Activated naive CD4-positive, alpha-beta T cell treated with Interleukin-2 at 50 U/mL for 16 hours (primary cell): ENCODE measurements around the gene EGFL6.

Source experiments
- DNase-seq: peaks from one replicate; pipeline ENCODE4 v3.0.0-alpha.2; 2020

EGFL6 gene, protein sequence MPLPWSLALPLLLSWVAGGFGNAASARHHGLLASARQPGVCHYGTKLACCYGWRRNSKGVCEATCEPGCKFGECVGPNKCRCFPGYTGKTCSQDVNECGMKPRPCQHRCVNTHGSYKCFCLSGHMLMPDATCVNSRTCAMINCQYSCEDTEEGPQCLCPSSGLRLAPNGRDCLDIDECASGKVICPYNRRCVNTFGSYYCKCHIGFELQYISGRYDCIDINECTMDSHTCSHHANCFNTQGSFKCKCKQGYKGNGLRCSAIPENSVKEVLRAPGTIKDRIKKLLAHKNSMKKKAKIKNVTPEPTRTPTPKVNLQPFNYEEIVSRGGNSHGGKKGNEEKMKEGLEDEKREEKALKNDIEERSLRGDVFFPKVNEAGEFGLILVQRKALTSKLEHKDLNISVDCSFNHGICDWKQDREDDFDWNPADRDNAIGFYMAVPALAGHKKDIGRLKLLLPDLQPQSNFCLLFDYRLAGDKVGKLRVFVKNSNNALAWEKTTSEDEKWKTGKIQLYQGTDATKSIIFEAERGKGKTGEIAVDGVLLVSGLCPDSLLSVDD

DNA sequence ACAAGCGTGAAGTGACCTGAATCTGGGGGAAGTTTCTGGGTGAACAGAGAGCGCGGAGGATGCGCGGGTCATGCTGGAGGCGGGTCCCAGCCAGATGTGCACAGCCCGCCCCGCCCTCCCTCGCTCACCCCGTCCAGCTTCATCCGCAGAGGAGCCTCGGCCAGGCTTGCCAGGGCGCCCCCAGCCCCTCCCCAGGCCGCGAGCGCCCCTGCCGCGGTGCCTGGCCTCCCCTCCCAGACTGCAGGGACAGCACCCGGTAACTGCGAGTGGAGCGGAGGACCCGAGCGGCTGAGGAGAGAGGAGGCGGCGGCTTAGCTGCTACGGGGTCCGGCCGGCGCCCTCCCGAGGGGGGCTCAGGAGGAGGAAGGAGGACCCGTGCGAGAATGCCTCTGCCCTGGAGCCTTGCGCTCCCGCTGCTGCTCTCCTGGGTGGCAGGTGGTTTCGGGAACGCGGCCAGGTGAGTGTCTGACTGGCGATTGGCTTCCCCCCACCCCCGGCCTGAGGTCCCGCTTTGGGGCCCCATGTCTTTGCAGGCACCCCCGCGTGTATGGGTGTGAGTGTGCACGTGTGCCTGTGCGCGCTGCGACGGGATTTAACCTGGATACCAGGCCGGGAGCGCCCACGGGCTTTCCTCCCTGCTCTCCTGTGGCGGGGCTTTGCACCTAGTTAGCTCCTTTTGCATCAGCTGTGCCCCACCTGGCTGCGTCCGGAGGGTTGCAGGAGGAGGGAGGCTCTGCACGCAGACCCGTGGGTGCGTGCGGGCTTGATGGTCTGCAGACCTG, at the start of gene EGFL6:
TSS of gene EGFL6 (plus strand) at position 123 of the 782 bp plus-strand sequence. CDS start at position 384, 261 bp downstream.
- DNase-seq = no peak

DNA sequence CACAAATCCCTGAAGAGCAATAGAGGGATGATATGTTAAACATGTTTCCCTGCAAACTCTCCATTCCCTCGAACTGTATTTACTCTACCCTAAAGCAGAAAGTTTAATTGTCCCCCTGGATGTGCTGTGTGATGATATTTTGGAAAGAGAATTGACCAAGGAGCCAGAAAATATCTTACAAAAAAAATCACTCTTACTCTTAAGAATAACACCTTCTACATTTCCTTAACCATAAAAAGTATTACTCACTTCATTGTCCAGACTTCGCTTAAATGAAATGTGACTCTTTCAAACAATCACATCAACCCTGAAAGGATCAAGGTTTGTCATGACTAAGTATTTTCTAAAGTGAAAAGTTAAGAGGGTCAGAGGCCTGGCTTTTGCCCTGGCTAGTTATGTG, 49.0 kb upstream of the EGFL6 start:
- DNase-seq = no peak

DNA sequence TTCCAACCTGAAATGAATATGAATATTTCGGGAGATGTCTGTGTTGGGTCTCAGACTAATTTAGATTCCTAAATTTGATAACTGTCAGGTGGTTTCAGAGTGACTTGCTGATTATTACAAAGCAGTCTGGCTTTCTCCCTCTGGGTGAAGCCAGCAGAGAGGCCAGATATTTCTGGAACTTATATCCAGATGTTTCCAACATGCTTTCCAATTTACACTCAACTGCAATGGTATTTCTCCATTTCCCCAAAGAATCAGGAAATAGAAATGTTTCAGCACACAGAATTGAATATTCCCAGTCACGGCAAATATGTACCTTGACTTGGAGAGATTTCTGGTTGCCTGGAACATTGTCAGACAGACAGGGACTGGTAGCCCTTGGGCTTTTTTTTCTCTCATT, 48.5 kb upstream of the EGFL6 start:
- no peak for DNase-seq

DNA sequence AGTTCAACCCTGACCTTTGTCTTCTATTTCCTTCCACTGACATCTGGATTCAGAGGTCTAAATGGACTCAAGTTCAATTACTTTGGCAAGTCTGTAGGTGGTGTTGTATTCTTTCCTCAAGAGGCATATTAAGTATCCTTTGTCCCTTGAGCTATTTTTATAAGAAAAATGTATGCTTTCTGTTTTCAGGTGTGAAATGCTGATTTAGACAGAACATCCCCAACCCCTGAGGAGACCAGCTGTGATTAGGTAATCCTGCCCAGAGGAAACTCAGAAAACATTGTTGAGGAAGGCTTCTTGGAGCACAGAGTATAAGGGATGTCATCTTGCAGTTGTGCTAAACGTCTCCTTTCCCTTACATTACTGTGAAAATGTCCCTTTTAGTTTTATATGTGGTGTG, 46.6 kb upstream of the EGFL6 start:
- no peak for DNase-seq

DNA sequence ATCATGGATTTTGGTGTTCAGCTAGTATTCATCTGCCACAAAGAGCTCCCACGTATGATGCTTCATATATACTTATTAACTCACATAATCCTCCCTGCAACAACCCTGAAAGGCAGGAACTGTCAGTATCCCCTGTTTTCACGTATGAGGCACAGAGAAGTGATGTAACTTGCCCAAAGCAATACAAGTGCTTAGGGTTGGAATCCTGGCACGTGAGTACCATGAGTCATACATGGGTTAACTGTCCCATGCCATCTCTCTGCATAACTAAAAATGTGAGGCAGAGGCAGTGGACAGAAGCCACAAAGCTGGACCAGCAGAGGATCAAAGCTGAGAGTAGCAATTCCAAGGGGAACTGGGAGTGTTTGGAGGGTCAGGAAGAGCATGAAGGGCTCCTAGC, 35.7 kb upstream of the EGFL6 start:
- no peak for DNase-seq

DNA sequence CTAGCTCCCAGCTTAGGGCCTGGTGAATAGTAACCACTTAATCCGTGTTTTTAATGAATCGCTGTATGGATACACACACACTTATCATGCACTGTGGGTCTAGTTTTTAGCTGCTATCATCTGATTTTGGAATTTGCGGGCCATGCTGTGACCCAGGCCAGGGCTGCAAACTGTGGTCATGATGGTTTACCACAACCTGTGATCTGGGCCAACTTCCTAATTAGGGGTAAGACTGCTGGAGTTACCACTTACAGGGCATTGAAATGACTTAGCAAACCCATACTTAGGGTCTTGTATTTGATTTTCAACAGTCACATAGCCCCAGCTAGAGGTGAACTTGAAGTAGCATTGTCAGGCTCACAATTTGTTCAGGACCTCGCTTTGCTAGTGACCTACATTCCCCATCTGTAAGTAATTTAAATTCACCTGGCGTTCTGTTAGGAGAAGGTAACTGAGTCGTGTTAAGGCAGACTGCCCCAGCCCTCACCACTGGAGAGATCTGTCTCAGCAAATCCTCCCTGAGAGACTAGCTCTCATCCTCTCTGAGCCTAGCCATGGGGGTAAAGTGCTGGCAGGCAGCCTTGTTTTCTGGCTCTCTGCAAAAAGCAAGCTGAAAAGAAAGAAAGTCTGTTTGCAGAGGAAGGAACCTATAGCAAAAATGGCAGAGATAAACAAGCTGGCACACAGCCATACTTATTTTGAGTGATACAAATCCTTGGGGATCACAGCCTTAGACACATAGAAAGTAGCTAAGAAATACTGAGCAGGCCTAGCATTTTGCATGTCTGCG, 33.8 kb upstream of the EGFL6 start:
- DNase-seq = no peak

DNA sequence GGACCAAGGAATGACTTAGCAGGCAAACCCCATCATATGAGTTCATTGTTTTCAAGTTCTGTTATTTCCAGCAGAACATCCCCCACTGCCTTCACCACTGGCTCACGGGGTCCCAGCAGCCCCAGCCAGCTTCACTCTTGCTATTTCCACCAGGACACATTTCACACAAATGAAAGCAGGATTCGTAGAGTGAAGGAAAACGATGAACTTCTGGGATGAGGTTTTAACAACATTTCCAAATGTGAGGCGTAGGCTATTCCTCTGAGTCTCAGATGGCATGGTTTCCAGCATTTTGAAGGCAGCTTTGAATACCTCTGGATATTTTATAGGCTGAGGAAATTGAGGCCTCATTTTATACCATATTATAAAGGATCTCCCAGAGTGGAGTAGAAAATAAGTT, 32.9 kb upstream of the EGFL6 start:
- no peak for DNase-seq

DNA sequence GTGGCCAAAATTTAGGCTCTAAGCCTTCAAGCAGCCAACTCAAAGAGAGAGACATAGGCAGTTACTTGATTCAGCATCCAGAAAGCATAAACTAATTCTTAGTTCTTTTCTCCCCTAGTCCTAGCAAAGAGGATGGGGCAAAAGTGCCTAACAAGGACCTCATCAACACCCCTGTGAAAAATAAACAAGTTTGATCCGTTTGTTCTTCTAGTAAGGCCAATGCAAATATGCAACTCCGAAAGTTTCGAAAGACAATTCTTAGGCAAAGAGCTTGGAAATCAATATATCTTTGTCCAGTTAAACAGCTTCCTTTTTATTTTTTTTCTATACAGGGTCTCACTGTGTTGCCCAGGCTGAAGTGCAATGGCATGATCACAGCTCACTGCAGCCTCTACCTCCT, 31.0 kb upstream of the EGFL6 start:
- no peak for DNase-seq

DNA sequence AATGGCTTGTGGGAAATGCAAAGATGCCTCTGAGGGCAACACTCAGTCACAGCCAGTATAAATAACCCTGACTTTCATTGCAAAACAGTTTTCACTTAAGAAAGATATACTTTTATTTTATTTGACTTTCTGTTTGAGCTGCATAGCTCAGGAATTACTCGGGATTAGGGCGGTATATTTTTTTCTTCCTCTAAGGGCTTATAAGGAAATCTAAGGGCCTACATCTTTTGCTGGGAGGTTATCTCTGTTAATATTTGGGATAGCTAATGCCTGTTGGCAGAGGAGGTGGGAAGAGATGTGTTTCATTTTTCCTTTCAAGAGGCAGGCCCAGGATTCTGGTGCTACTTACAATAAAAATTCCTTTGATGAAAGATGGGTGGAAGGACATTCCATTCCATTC, 28.8 kb upstream of the EGFL6 start:
- no peak for DNase-seq

DNA sequence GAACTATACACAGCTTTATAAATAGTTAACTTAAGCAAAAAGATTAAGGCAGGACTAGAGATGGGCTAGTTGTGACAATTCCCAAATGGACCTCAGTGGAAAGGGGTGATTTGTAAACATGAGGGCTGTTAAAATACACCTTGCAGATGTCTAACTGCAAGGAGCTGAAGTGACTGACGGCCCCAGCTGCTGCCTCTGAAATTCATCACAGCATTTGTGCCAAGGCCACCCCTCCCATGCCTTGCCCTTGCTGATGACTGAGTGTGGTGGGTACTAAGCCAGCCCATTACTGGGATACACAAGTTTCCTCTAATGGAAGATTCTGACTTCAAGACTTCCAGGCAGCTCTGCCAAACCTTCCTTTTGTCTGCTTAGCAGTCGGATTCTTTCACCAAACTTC, 23.7 kb upstream of the EGFL6 start:
- no peak for DNase-seq

DNA sequence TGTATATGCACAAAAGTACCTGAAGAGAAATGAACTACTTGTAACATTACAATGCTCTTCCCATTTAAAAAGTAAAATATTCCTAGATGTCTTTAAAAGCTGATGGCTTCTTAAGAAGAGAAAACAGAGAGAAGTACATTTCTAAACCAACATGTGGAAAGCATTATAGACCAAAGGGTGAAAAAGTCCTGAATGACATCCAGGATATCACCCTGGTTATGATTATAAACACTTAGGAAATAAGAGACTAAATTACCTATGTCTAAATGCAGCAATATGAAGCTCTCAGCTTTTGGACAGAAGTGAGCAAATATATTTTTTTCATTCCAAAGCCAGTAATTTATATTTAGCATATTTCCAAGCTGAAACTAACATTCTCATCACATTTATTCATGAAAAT, 21.7 kb upstream of the EGFL6 start:
- DNase-seq = no peak

DNA sequence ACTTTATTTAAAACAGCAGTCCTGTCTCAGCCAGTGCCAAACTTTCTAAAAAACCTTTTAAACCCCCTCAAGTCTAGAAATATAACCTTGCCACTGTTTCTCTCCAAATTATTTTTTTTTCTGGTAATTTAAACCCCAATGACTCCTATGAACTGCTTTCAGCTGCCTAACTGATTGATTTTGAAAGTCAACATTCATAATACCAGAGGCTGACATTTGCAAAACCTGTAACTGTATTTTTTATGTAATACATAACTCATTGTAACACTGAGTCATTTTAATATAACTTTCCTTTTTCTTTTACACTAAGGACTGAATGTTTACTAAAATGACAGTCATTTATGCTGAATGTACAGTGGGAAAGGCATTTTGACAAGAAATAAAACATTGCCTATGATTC, 19.1 kb upstream of the EGFL6 start:
- no peak for DNase-seq

DNA sequence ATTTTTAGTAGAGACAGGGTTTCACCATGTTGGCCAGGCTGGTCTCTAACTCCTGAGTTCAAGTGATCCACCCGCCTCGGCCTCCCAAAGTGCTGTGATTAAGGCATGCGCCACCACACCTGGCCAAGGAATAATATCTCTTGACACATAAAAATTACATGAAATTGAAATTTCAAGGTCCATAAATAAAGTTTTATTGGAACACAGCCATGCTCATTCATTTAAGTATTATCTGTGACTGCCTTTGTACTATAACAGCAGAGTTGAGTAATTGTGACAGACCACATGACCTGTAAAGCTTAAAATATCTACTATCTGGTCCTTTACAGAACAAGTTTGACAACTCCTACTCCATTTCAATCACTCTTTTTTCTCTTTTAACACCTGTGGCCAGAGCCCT, 17.8 kb upstream of the EGFL6 start:
- no peak for DNase-seq

DNA sequence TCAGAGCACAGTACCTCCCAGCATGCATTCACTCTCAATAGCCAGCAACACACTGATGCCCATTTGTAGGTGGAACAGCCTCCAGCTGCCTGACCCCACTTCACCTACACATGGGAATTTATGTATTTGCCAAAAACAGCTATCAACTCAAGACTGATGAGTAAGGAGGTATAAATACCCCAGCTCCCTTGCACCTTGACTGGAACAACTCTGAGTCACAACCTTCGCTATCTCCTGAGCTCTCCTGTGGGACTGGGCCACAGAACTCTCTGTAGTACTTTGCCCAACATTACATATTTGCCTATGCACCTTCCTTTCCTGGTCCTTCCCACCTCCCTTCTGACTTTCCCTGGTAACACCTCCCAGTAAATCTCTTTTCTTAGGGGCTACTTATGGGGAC, 16.5 kb upstream of the EGFL6 start:
- no peak for DNase-seq

DNA sequence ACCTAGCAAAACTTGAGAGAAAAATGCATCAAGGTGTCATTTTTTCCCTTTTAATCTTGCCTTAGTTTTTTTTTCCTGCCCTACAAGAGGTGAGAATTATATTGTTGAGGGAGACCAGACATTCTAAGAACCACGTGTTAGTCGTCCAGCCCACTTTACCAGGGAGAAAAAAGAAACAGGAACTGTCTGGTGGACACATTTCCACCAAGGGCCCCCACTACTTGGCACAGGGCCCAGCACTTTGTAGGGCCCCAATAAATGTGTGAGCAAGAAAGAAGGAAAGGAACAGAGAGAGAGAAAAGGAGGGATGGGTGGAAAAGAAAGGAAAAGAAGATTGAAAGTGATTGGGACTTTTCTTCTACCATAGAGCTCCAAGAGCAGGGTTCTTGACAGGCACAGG, 3.9 kb upstream of the EGFL6 start:
- no peak for DNase-seq

DNA sequence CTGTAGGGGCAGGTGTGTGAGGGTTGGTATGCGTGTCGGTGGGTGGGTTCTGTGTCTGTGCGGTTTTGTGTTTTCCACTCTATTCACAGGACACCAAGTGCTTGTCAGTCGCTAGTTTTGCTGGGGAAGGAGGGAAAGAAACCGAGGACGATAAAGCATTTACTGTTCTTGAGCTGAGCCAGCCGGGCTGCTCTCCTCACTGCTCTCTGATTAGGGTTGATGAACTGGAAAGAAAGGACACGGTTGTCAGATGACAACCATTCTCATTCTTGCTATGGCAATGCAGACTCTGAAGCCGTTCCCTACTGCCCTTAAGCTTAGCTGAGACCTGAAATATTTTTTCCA, 832 bp downstream of the EGFL6 start:
- no peak for DNase-seq

DNA sequence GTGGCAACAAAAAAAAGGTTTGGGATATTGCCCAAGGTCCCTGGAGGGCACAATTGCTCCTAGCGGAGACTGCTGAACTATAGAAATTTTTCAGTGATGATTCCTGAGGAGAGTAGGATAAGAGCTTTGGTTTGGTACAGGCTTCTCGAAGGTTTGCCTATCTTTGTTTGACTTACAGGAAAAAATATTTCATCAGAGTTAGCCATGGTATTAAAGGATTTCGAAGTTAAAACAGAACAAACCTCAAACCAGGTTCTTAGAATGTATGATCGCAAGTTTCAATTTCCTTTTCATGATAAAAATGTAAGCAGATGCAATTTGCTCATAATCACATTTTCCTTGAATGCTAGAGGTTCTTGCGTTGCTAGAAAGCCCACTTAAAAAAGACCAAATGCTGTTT, 1.7 kb downstream of the EGFL6 start:
- DNase-seq = no peak

DNA sequence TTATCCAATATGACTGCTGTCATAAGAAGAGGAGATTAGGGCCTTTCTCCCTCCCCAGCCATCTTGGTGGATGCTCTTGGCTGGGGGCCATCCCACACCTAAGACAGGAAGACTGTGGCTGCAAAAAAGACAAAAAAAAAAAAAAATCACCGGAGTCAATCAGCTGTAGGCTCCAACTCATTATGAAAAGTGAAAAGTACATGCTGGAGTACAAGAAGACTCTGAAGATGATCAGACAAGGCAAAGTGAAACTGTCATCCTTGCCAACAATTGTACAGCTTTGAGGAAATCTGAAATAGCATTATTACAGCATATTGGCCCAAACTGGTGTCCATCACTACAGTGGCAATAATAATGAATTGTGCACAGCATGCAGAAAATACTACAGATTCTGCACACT, 5.2 kb downstream of the EGFL6 start:
- DNase-seq = no peak

DNA sequence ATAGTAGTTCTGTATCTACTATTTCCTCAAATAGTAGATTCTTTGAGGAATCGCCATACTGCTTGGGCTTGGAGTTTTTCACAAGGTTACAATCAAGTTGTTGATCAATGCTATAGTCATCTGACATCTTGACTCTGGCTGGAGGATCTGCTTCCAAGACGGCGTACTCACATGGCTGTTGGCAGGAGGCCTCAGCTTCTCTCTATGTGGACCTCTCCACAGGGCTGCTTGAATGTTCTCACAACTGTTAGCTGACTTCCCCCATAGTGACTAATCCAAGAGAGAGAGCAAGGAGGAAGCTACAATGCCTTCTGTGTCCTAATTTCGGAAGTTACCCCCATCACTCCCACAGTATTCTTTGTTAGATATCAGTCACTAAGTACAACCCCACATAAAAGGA, 10.3 kb downstream of the EGFL6 start:
- DNase-seq = no peak

DNA sequence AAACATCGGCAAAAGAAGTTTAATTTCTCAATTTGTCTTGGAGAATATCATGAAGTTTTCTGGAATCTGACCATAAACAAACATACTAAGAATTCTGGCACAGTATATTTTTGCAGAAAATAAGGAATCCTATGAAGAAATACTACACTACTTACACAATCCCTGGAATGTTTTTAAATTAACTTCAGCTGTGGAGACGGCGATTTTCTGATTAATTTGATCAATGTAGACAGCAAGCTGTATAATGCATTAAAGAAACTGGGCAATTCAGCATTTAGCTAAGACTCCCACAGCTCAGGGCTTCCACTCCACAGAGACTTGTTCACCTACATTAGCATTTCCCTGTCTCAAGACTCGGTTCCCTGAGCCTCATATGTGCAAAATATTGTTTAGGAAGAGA, 12.2 kb downstream of the EGFL6 start:
- no peak for DNase-seq

DNA sequence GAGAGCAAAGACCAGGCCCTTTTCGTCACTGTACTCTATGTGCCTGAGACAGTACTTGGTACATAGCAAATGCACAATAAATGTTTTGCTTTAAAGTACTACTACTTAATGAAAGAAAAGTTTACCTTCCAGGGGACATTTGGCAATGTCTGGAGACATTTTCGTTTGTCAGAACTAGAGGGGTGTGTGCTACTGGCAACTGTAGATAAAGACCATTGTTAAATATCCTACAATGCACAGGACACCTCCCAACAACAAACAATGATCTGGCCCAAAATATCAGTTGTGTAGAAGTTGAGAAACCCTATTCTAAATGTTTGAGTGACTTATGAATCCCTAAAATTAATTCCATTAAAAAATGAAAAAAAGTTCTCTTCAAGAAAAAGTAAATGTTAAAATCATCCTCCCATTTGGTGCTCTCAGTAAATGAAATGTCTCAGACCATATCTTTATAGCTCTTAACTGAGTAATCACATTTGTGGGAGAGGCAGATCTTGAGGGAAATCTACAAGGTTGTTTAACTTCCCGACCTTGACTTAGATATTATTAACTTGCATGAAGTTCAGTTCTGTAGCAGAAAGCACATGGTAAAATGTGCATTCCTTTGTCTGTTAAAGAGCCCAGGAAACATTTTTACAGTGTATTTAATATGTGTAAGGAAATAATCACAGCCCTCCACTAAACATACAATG, 18.5 kb downstream of the EGFL6 start:
- DNase-seq = no peak

DNA sequence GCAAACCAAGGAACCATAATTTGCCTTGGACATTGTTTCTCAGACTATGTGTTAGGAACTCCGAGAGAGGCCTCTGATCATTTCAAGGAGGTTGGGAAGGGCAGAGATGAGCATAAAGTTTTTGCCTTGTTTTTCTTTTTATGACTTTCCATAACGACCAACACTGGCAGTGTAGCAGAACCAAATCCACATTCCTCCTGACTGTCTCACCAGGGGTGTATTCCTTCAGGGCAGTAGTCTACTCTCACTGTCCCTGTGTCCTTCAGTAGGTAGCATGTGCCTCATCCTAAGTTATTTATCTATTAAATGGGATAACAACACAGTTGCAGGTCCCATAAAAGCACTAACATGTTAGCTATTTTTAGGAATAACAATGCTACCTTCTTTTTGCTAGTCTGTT, 20.8 kb downstream of the EGFL6 start:
- no peak for DNase-seq

DNA sequence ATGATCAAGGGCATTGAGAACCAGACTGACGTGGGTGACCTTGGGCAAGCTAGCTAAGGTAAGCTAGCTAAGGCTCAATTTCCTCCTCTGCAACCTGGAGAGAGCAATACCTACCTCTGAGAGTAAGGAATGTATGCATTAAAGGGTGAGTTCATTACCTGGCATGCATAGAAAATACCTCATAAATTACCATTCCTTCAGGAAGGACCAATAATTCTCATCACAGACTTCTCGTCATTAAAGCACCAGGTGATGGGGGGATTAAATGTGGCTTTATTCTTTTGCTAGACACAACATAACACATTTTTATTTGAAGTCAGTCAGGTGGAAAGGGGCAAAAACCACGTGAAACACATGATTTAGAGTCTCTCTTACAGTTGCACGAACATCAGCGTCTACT, 21.5 kb downstream of the EGFL6 start:
- no peak for DNase-seq
